HEK293 (cell line): ENCODE results near the gene AP3D1.

Experiments
- CTCF ChIA-PET: fragments of 350-600 bp; formaldehyde crosslinking; extraction: SDS; loops from one replicate; lab custom pipeline; 2021; ENCODE audit warnings: antibody characterized with exemption; lab: Yijun Ruan, JAX
- POLR2A ChIA-PET: fragments of 300-600 bp; formaldehyde crosslinking; extraction: SDS; loops from one replicate; lab custom pipeline; 2020; ENCODE audit warnings: antibody characterized with exemption, inconsistent platforms; lab: Yijun Ruan, JAX
- H3K27ac ChIP-seq: fragments of 200-500 bp; sonication (Bioruptor generic); 2 replicates; pipeline ENCODE4 v1.5.1; 2014; ENCODE audit warnings: low read depth, low read length, control low read depth, inconsistent platforms; ENCODE audit errors: extremely low read depth
- H3K36me3 ChIP-seq, 2 experiments: fragments of 200-500 bp in 1 of 2; sonication (Bioruptor generic) in 1 of 2; 1 replicate in 1 of 2; 2 replicates in 1 of 2; pipeline ENCODE4 v1.5.1; 2014 to 2017; ENCODE audit warnings: inconsistent platforms in 2 of 2, low read length in 2 of 2; ENCODE audit not compliant: control insufficient read depth in 2 of 2, insufficient read depth in 1 of 2
- H3K4me1 ChIP-seq: fragments of 200-500 bp; sonication (Bioruptor generic); 2 replicates; pipeline ENCODE4 v1.5.1; 2014; ENCODE audit warnings: mild to moderate bottlenecking, low read length, inconsistent platforms; ENCODE audit not compliant: control insufficient read depth, insufficient read depth
- H3K4me3 ChIP-seq: 2 replicates; pipeline ENCODE4 v1.5.1; 2011; ENCODE audit warnings: low read depth, mild to moderate bottlenecking, control low read depth, low read length, moderate library complexity
- H3K9me3 ChIP-seq: fragments of 200-500 bp; sonication (Bioruptor generic); 2 replicates; pipeline ENCODE4 v1.5.1; 2014; ENCODE audit warnings: low read depth, low read length, inconsistent platforms; ENCODE audit not compliant: control insufficient read depth, insufficient read depth
- HOXC10 ChIP-seq: sonication (generic); formaldehyde crosslinking; IDR thresholded peaks from 2 replicates; pipeline ENCODE4 v1.8.1; 2023; ENCODE audit warnings: mild to moderate bottlenecking, missing genetic modification reagents
- IKZF3 ChIP-seq: fragments of 450-650 bp; IDR thresholded peaks from 2 replicates; pipeline ENCODE4 v1.5.0; 2018; ENCODE audit warnings: missing biosample characterization, mild to moderate bottlenecking, missing genetic modification characterization, moderate library complexity
- REST ChIP-seq: fragments of 450-650 bp; formaldehyde crosslinking; IDR thresholded peaks from 2 replicates; pipeline ENCODE4 v1.5.1; 2016; ENCODE audit warnings: missing biosample characterization, missing genetic modification characterization
- SALL2 ChIP-seq: fragments of 450-650 bp; formaldehyde crosslinking; IDR thresholded peaks from 2 replicates; pipeline ENCODE4 v1.5.0; 2017; ENCODE audit warnings: missing biosample characterization, mild to moderate bottlenecking, missing genetic modification characterization, borderline replicate concordance
- SETDB1 ChIP-seq: IDR thresholded peaks from one replicate; pipeline ENCODE4 v1.6.1; 2017; ENCODE audit warnings: mild to moderate bottlenecking, low read length, moderate library complexity, mixed read lengths; ENCODE audit not compliant: insufficient read length
- ZFHX2 ChIP-seq: fragments of 450-650 bp; formaldehyde crosslinking; conservative IDR thresholded peaks from 2 replicates; pipeline ENCODE4 v1.5.1; 2016; ENCODE audit warnings: missing biosample characterization, missing genetic modification characterization
- ZNF133 ChIP-seq: fragments of 450-650 bp; formaldehyde crosslinking; IDR thresholded peaks from 2 replicates; pipeline ENCODE4 v1.5.1; 2016; ENCODE audit warnings: missing biosample characterization, missing genetic modification characterization
- ZNF174 ChIP-seq: fragments of 450-650 bp; formaldehyde crosslinking; IDR thresholded peaks from 2 replicates; pipeline ENCODE4 v1.5.0; 2017; ENCODE audit warnings: missing biosample characterization, mild to moderate bottlenecking, missing genetic modification characterization
- ZNF2 ChIP-seq: fragments of 450-650 bp; formaldehyde crosslinking; IDR thresholded peaks from 2 replicates; pipeline ENCODE4 v1.5.1; 2016; ENCODE audit warnings: missing biosample characterization, missing genetic modification characterization
- ZNF223 ChIP-seq: fragments of 450-650 bp; formaldehyde crosslinking; IDR thresholded peaks from 2 replicates; pipeline ENCODE4 v1.5.1; 2016; ENCODE audit warnings: missing biosample characterization, missing genetic modification characterization
- ZNF335 ChIP-seq: fragments of 450-650 bp; formaldehyde crosslinking; conservative IDR thresholded peaks from 2 replicates; pipeline ENCODE4 v1.5.1; 2016; ENCODE audit warnings: missing biosample characterization, missing genetic modification characterization
- ZNF488 ChIP-seq: fragments of 450-650 bp; formaldehyde crosslinking; IDR thresholded peaks from 2 replicates; pipeline ENCODE4 v1.5.1; 2016; ENCODE audit warnings: missing biosample characterization, missing genetic modification characterization
- ZNF670 ChIP-seq: fragments of 450-650 bp; formaldehyde crosslinking; IDR thresholded peaks from 2 replicates; pipeline ENCODE4 v1.5.1; 2016; ENCODE audit warnings: missing biosample characterization, missing genetic modification characterization, low read depth
- TF ChIP-seq, protein P1 (sequence below): fragments of 450-650 bp; formaldehyde crosslinking; optimal IDR thresholded peaks from 2 replicates; pipeline ENCODE3; 2016; ENCODE audit warnings: missing biosample characterization, mild to moderate bottlenecking, missing genetic modification characterization
- TF ChIP-seq, protein P2 (sequence below): fragments of 450-650 bp; formaldehyde crosslinking; IDR thresholded peaks from 2 replicates; pipeline ENCODE4 v1.5.1; 2016; ENCODE audit warnings: missing biosample characterization, missing genetic modification characterization
- TF ChIP-seq, protein P3 (sequence below): fragments of 450-650 bp; formaldehyde crosslinking; IDR thresholded peaks from 2 replicates; pipeline ENCODE4 v1.5.1; 2016; ENCODE audit warnings: missing biosample characterization, missing genetic modification characterization

Gene AP3D1

GRCh38 chr19:2070986-2071673 lies 80.2 kb downstream of the AP3D1 start (continued):
- TF ChIP-seq, protein P1, sequence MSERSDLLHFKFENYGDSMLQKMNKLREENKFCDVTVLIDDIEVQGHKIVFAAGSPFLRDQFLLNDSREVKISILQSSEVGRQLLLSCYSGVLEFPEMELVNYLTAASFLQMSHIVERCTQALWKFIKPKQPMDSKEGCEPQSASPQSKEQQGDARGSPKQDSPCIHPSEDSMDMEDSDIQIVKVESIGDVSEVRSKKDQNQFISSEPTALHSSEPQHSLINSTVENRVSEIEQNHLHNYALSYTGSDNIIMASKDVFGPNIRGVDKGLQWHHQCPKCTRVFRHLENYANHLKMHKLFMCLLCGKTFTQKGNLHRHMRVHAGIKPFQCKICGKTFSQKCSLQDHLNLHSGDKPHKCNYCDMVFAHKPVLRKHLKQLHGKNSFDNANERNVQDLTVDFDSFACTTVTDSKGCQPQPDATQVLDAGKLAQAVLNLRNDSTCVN (tag by site-specific recombination): no peak
- TF ChIP-seq ZNF335 (tag by site-specific recombination) (no peak), ZNF174 (tag by site-specific recombination) (no peak)

GRCh38 chr19:2070436-2070827 lies 80.9 kb downstream of the AP3D1 start:
- Histone ChIP-seq H3K9me3 (no peaks in the 10 kb centered on the region), H3K36me3 (peaks cover 4 to 29% of the 10 kb centered on the region in 2 experiments; a peak in 2 of 3 replicates), H3K27ac (no peak overlapping the region), H3K4me3 (no peak overlapping the region), H3K4me1 (no peaks in the 10 kb centered on the region)
- no peak for TF ChIP-seq ZNF2 (tag by site-specific recombination)
- POLR2A ChIA-PET: interaction anchor here (0.8 kb wide), 1 partner anchor 51 kb away, joined by 3 read pairs; no protein-coding TSS in a partner anchor
- CTCF ChIA-PET: interaction anchor here (0.6 to 2.2 kb wide), 24 partner anchors 8 to 626 kb away, joined by 3 to 30 read pairs (median 4); no protein-coding TSS in a partner anchor

GRCh38 chr19:2064788-2065524 lies 86.4 kb downstream of the AP3D1 start:
- no peak overlapping the region for H3K4me3 ChIP-seq
- ChIA-PET POLR2A (no interaction called here), CTCF (interaction anchor here (0.6 kb wide), 1 partner anchor 28 kb away, joined by 9 read pairs; no protein-coding TSS in a partner anchor)
- H3K36me3 ChIP-seq: no peaks in the 10 kb centered on the region
- no peaks in the 10 kb centered on the region for H3K9me3 ChIP-seq
- no peak overlapping the region for H3K27ac ChIP-seq
- TF ChIP-seq, protein P2, sequence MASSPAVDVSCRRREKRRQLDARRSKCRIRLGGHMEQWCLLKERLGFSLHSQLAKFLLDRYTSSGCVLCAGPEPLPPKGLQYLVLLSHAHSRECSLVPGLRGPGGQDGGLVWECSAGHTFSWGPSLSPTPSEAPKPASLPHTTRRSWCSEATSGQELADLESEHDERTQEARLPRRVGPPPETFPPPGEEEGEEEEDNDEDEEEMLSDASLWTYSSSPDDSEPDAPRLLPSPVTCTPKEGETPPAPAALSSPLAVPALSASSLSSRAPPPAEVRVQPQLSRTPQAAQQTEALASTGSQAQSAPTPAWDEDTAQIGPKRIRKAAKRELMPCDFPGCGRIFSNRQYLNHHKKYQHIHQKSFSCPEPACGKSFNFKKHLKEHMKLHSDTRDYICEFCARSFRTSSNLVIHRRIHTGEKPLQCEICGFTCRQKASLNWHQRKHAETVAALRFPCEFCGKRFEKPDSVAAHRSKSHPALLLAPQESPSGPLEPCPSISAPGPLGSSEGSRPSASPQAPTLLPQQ: no peak
- TF ChIP-seq ZFHX2 (tag by site-specific recombination) (0 out of 2 replicates have a peak, but pooled peaks have one; percentile 17), ZNF133 (tag by site-specific recombination) (peak; percentile 59; the same call in 1 of the 2 replicates)
- peaks cover 10% of the 10 kb centered on the region for H3K4me1 ChIP-seq

- ChIA-PET CTCF (interaction anchor here (0.6 to 1.1 kb wide), 2 partner anchors 13 to 28 kb away, joined by 4 to 9 read pairs; no protein-coding TSS in a partner anchor), POLR2A (no interaction called here)
- no peaks in the 10 kb centered on the region for H3K36me3 ChIP-seq
- H3K9me3 ChIP-seq: no peaks in the 10 kb centered on the region
- H3K4me1 ChIP-seq: peaks cover 14% of the 10 kb centered on the region
- no peak overlapping the region for H3K27ac ChIP-seq
- H3K4me3 ChIP-seq: no peak overlapping the region
- TF ChIP-seq REST (no peak), ZNF488 (tag by site-specific recombination) (no peak), IKZF3 (no peak), ZNF133 (tag by site-specific recombination) (no peak), HOXC10 (CRISPR knock-in tag) (no peak), SALL2 (tag by site-specific recombination) (no peak), SETDB1 (no peak), ZNF223 (tag by site-specific recombination) (no peak), ZNF670 (tag by site-specific recombination) (no peak)
- TF ChIP-seq, protein P3, sequence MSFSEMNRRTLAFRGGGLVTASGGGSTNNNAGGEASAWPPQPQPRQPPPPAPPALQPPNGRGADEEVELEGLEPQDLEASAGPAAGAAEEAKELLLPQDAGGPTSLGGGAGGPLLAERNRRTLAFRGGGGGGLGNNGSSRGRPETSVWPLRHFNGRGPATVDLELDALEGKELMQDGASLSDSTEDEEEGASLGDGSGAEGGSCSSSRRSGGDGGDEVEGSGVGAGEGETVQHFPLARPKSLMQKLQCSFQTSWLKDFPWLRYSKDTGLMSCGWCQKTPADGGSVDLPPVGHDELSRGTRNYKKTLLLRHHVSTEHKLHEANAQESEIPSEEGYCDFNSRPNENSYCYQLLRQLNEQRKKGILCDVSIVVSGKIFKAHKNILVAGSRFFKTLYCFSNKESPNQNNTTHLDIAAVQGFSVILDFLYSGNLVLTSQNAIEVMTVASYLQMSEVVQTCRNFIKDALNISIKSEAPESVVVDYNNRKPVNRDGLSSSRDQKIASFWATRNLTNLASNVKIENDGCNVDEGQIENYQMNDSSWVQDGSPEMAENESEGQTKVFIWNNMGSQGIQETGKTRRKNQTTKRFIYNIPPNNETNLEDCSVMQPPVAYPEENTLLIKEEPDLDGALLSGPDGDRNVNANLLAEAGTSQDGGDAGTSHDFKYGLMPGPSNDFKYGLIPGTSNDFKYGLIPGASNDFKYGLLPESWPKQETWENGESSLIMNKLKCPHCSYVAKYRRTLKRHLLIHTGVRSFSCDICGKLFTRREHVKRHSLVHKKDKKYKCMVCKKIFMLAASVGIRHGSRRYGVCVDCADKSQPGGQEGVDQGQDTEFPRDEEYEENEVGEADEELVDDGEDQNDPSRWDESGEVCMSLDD (tag by site-specific recombination): no peak
Measured at GRCh38 chr19:2064395-2064787, 87.0 kb downstream of the AP3D1 start.
